ENCODE measurements around the gene GMDS.
A peak's percentile ranks its signal among the peaks of the same experiment; 100 is the strongest.
"Not testable (repeated sequence)": the region's sequence is repeated elsewhere in the genome, so short reads cannot be mapped to it uniquely, and the experiment has no call there.

The GMDS gene

DNA sequence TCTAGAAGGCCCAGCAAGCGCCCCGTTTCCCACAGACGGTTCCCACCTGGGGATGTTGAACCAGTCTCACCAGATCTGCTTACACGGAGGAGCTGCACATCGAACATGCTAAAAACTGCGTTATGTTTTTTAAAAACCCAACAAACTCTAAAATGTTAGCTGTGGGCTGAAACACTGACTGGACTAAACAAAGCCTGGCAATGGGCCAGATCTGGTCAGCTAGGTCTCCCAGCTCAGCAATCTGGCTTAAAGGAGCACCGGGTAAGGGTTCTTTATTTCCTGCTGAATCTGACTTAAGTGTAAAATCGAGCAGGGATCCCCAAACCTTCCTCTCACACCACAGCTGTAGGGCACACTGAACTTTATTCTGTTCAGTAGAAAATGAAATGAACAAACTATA is 478.8 kb downstream of the GMDS start:
- in situ Hi-C loops (cut with MboI; ENCODE audit: low sequenced_read_pairs): no loop called here
- Histone ChIP-seq H3K4me1 (peaks cover 29% of the 10 kb centered on the region), H3K27me3 (ENCODE audit: low read depth) (no peaks in the 10 kb centered on the region), H3K36me3 (replicated peaks) (no peaks in the 10 kb centered on the region), H3K4me3 (no peak overlapping the region), H3K9me3 (no peaks in the 10 kb centered on the region)
- peak in 1 of 2 experiments; percentile 35 for DNase-seq (ENCODE audit: low spot score in 2 of 2)

DNA sequence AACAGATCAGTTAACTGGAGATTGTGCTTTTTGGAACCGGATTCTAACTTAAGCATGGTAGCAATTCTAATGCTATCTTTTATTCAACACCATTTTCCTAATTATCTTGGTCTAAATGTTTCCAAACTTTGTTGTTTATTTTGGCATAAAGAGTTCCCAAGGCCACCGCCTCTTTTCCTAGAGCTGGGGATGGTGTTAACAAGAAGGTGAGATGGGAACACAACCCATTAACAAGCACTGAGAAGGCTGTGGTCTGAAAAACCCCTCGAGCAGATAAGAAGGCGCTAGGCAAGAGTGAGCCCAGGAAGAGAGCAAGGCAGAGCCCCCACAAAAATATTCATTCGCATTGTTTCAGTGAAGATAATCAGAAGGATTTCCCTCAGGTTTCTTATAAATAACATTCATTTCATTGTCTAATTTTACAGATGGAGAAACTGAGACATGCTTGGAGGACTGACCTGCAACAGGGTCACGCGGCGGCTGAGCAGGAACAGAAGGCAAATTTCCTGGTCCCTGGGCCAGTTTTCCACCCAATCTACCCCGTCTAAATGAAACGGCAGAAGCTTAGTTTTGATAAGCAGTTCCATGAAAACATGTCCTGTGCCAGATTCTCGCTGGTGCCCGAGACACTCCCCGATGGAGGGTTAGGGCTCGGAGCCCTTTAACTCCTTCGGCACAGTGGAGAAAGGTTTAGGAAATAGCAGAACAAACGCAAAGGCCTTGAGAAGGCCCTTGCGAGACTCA is 480.1 kb downstream of the GMDS start:
- in situ Hi-C loops (cut with MboI; ENCODE audit: low sequenced_read_pairs): no loop called here
- peaks cover 29% of the 10 kb centered on the region for H3K4me1 ChIP-seq
- no peaks in the 10 kb centered on the region for H3K9me3 ChIP-seq
- no peak overlapping the region for H3K4me3 ChIP-seq
- DNase-seq (ENCODE audit: low spot score in 2 of 2): no peak
- no peaks in the 10 kb centered on the region for H3K36me3 ChIP-seq (replicated peaks)
- no peaks in the 10 kb centered on the region for H3K27me3 ChIP-seq (ENCODE audit: low read depth)

DNA sequence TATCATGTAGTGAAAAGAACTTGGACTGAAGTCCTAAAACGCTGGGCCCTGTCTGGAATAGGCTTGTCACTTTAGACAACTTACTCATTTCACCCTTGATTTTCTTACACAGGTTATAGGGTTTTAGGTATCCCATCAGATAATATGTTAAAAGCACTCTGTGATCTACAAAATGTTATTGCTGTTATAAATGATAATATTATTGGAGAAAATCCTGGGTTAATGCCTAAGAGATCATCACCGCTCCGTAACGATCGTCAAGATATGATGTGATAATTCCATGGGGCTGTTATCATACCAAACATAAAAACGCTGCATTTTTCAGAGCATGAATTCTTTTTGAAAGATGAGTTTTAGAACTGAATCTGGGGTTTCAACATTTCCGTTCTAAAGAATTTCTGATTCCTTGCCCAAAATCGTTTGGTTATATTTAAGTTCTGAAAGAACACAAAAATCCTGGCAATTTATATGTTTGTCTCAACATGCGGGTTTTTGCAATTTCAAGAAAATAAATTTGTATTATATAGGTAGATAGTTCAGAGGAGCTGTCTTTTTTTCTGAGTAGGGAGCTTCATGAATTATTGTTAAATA is 480.9 kb downstream of the GMDS start:
- no peaks in the 10 kb centered on the region for H3K27me3 ChIP-seq (ENCODE audit: low read depth)
- in situ Hi-C loops (cut with MboI; ENCODE audit: low sequenced_read_pairs): no loop called here
- H3K9me3 ChIP-seq: no peaks in the 10 kb centered on the region
- no peak for DNase-seq (ENCODE audit: low spot score in 2 of 2)
- no peak overlapping the region for H3K4me3 ChIP-seq
- peaks cover 29% of the 10 kb centered on the region for H3K4me1 ChIP-seq
- H3K36me3 ChIP-seq (replicated peaks): no peaks in the 10 kb centered on the region

DNA sequence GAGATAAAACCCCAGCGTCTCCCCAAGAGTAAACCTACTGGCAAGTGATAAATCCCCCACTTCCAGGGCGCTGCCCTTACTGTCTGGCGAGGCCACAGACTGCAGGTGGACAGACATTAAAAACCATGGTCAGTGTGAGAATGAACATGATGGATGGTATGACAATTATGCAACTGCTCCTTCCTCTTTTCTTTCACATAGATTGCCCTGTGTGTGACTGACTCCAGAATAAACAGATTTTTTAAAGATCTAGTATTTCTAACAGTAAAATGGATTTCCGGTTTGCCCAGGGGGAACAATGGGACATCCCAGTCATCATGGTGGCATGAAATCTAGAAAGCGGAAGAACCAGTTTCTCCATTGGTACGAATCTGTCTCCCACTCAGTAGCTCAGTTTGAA is 482.0 kb downstream of the GMDS start:
- Histone ChIP-seq H3K4me1 (peaks cover 29% of the 10 kb centered on the region), H3K36me3 (replicated peaks) (no peaks in the 10 kb centered on the region), H3K4me3 (no peak overlapping the region), H3K27me3 (ENCODE audit: low read depth) (no peaks in the 10 kb centered on the region), H3K9me3 (no peaks in the 10 kb centered on the region)
- no peak for DNase-seq (ENCODE audit: low spot score in 2 of 2)
- in situ Hi-C loops (cut with MboI; ENCODE audit: low sequenced_read_pairs): no loop called here

DNA sequence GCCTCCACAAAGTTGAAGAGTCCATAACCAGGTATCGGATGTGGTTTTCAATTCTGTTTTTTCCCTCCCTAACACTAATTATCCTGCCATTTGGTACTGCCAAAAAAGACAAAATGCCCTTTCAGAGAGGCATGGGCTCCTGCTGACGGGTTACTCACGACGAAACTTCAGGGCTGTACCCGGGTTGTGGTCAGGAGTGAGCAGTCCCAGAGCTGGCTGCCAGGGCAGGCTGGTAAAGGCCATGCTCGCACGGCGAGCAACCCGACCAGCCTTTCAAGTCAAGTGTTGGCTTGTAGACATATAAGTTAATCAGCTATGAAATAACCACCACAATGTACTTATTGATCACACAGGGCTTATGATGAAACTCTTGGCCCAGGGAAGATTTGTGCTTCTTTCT is 483.2 kb downstream of the GMDS start:
- H3K27me3 ChIP-seq (ENCODE audit: low read depth): no peaks in the 10 kb centered on the region
- no peak for DNase-seq (ENCODE audit: low spot score in 2 of 2)
- H3K4me3 ChIP-seq: no peak overlapping the region
- H3K4me1 ChIP-seq: peaks cover 21% of the 10 kb centered on the region
- no peaks in the 10 kb centered on the region for H3K9me3 ChIP-seq
- no peaks in the 10 kb centered on the region for H3K36me3 ChIP-seq (replicated peaks)
- in situ Hi-C loops (cut with MboI; ENCODE audit: low sequenced_read_pairs): no loop called here

DNA sequence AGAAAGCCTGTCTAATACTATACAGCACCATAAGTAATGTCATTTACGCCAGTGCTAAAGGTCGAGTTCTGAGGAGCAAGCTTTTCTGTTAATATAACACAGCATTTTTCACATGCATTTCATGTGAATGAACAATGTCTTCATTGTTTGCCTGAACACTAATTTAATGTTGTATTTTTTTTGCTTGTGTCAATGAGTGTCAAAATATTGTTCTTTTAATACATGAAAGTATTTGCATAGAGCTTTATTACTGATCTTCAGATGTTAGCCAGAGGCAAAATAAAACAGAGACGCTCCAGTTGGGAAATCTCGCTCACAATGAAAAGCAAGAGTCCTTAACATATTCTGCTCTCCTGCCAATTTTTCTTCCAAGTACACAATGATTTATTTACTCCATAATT is 483.9 kb downstream of the GMDS start:
- in situ Hi-C loops (cut with MboI; ENCODE audit: low sequenced_read_pairs): no loop called here

DNA sequence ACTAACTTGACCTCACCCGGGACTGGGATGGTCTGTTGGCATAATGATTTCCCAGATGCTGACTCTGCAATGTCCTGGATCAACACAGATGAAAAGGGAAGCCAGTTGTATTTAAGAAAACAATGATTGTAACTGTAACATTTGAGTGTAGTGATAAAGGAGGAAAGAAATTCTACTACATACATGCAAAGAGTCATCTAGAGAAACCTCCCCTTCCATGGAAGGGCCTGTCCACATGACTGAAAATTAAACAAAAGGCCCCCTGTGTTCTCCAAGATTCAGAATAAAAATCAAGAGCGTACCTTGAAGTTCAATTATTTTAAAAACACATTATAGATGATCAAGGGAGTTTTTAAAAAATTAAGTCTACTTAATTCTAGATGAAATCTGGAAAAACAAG is 484.5 kb downstream of the GMDS start:
- H3K4me3 ChIP-seq: no peak overlapping the region
- no peaks in the 10 kb centered on the region for H3K9me3 ChIP-seq
- in situ Hi-C loops (cut with MboI; ENCODE audit: low sequenced_read_pairs): no loop called here
- no peaks in the 10 kb centered on the region for H3K27me3 ChIP-seq (ENCODE audit: low read depth)
- no peaks in the 10 kb centered on the region for H3K36me3 ChIP-seq (replicated peaks)
- no peak for DNase-seq (ENCODE audit: low spot score in 2 of 2)
- H3K4me1 ChIP-seq: peaks cover 21% of the 10 kb centered on the region

More for the DNA sequence above, 483.9 kb downstream of the GMDS start:
- peaks cover 17% of the 10 kb centered on the region for H3K4me1 ChIP-seq
- no peaks in the 10 kb centered on the region for H3K27me3 ChIP-seq (ENCODE audit: low read depth)
- H3K9me3 ChIP-seq: no peaks in the 10 kb centered on the region
- no peak overlapping the region for H3K4me3 ChIP-seq
- DNase-seq (ENCODE audit: low spot score in 2 of 2): peak; percentile 31 to 88
- no peaks in the 10 kb centered on the region for H3K36me3 ChIP-seq (replicated peaks)

DNA sequence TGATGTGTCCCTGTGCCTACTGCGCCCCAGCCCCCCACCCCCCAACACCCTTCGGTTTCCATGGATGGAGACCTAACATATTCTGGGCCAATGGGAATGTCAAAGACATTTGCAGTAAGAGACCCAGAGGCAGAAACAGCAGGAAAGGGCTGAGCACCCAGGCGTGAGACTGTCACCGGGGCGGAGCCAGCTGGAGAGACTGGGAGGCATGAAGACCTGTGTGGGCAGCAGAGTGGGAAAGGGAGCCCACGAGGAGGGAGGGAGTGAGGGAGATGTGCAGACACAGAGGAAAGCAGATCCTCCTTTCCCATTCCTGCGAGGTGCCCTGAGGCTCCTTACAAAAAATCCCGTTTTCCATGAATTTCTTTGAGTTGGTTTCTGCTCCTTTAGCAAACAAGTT is 485.5 kb downstream of the GMDS start:
- H3K36me3 ChIP-seq (replicated peaks): no peaks in the 10 kb centered on the region
- H3K4me1 ChIP-seq: peaks cover 22% of the 10 kb centered on the region
- DNase-seq (ENCODE audit: low spot score in 2 of 2): no peak
- no peaks in the 10 kb centered on the region for H3K27me3 ChIP-seq (ENCODE audit: low read depth)
- no peaks in the 10 kb centered on the region for H3K9me3 ChIP-seq
- H3K4me3 ChIP-seq: no peak overlapping the region
- in situ Hi-C loops (cut with MboI; ENCODE audit: low sequenced_read_pairs): no loop called here

DNA sequence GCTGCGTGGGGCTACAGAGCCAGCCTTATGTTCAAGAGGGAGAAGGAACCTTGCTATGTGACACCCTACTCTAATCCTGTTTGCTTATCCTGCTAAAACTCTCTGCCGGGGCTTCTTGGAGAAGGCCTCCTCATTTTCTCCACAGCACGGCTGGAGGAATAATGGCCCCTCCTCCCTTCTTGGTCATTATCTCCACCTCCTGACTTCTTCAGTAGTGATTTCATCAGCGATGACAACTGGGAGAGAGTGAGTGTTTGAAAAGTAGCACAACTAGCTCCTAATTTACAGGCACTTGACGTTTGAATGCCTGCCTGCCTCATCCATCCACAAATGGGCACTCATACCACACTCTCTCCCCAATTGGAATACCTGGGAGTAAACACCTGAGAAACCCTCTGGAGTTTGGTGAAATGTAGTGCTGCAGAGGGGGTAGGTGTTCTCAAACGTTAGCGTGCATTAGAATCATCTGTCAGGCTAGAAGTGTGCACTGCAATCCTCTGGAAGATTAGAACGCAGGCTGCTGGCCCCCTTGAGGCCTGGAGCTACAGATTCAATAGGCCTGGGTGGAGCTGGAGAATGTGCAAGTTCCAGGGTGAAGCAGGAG is 487.2 kb downstream of the GMDS start:
- Histone ChIP-seq H3K4me1 (peaks cover 22% of the 10 kb centered on the region), H3K36me3 (replicated peaks) (no peaks in the 10 kb centered on the region), H3K4me3 (no peak overlapping the region), H3K27me3 (ENCODE audit: low read depth) (no peaks in the 10 kb centered on the region), H3K9me3 (no peaks in the 10 kb centered on the region)
- in situ Hi-C loops (cut with MboI; ENCODE audit: low sequenced_read_pairs): no loop called here
- DNase-seq (ENCODE audit: low spot score in 2 of 2): no peak

DNA sequence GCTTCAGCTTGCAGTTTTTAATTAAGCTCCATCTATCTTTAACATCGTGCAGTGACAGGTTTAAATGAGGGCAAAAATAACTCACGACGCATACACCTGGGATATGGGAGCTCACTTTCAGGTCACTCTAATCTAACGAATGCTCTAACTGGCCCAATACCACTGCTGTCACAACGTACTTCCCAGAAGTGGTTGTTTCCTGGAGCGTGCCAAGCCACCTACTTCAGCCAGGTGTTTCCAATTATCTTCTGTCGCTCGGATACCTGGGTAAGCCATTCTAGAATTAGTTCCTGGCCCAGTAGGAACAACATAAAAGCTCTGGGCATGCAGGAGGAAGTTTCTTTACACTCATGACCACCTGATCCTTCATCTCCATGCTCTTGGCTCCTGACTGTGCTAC is 488.3 kb downstream of the GMDS start:
- in situ Hi-C loops (cut with MboI; ENCODE audit: low sequenced_read_pairs): no loop called here
- no peaks in the 10 kb centered on the region for H3K27me3 ChIP-seq (ENCODE audit: low read depth)
- no peak overlapping the region for H3K4me3 ChIP-seq
- H3K9me3 ChIP-seq: no peaks in the 10 kb centered on the region
- H3K36me3 ChIP-seq (replicated peaks): no peaks in the 10 kb centered on the region
- peaks cover 22% of the 10 kb centered on the region for H3K4me1 ChIP-seq
- DNase-seq (ENCODE audit: low spot score in 2 of 2): no peak

DNA sequence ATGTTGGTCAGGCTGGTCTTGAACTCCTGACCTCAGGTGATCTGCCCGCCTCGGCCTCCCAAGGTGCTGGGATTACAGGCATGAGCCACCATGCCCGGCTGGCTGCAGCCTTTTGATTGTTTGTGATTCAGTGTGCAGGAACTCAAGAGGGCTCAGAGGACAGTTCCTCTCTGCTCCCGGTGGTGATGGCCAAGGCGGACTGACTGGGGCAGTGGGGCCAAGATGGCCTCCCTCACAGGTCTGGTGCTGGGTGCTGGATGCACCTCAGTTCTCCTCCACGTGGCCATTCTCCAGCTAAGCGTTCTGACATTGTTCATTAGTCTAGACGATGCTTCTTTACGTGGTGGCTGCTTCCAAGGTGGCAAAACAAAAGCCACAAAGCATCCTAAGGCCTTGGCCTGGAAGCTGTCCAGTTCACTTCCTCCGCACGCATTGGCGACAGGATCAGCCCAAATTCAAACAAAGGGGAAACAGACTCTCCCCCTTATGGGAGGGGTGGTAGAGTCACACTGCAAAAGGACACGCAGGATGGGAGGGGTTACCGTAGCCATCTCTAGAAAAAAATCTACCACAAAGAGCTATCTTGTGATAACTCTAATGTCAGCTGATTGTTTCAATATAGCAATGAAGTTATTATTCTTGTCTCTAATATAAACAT is 488.8 kb downstream of the GMDS start:
- Histone ChIP-seq H3K27me3 (ENCODE audit: low read depth) (no peaks in the 10 kb centered on the region), H3K9me3 (no peaks in the 10 kb centered on the region), H3K4me3 (no peak overlapping the region), H3K36me3 (replicated peaks) (no peaks in the 10 kb centered on the region), H3K4me1 (peaks cover 17% of the 10 kb centered on the region)
- no peak for DNase-seq (ENCODE audit: low spot score in 2 of 2)
- in situ Hi-C loops (cut with MboI; ENCODE audit: low sequenced_read_pairs): no loop called here

DNA sequence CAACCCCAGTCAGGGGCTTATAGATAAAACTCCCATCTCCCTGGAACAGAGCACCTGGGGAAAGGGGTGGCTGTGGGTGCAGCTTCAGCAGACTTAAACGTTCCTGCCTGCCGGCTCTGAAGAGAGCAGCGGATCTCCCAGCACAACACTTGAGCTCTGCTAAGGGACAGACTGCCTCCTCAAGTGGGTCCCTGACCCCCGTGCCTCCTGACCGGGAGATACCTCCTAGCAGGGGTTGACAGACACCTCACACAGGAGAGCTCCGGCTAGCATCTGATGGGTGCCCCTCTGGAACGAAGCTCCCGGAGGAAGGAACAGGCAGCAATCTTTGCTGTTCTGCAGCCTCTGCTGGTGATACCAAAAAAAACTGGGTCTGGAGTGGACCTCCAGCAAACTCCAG is 494.3 kb downstream of the GMDS start:
- H3K27me3 ChIP-seq (ENCODE audit: low read depth); H3K9me3 ChIP-seq; H3K36me3 ChIP-seq (replicated peaks); in situ Hi-C loops (cut with MboI; ENCODE audit: low sequenced_read_pairs); DNase-seq (ENCODE audit: low spot score in 2 of 2); H3K4me3 ChIP-seq; H3K4me1 ChIP-seq: not testable (repeated sequence)

DNA sequence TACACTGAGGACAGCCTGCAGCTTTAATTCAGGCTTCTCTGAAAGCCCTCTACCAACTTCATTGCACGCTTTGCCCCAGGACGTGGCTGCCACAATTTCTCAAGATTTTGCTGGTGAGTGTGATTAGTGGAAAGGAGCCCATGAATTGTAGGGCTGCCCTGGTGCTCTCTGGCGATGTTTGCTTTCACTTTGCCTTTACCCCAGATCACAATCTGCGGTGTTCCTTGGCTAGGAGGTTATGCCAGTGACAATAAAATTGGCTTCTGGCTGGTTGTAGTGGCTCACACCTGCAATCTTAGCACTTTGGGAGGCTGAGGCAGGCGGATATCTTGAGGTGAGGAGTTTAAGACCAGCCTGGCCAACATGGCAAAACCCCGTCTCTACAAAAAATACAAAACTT is 496.4 kb downstream of the GMDS start:
- Histone ChIP-seq H3K36me3 (replicated peaks) (no peaks in the 10 kb centered on the region), H3K9me3 (no peaks in the 10 kb centered on the region), H3K4me3 (no peak overlapping the region), H3K27me3 (ENCODE audit: low read depth) (no peaks in the 10 kb centered on the region), H3K4me1 (peaks cover 7% of the 10 kb centered on the region)
- in situ Hi-C loops (cut with MboI; ENCODE audit: low sequenced_read_pairs): no loop called here
- DNase-seq (ENCODE audit: low spot score in 2 of 2): no peak

DNA sequence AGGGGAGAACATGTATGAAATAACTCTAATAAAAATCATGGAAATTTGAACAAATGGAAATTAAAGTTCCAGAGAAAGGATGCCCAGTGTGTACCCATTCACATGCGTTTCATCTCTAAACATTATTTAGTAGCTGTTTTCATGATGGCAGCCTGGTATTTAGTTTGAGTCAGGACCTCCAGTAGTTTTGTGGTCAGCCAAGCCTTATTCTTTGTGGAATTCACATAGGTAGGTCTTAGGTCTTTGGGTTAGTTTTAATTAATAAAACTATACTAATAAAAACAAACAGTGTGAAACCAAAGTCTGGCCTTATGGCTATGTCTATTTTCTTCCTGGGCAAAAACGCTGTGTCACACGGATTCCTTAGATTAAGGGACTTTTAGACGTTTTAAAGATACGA is 497.9 kb downstream of the GMDS start:
- no peak for DNase-seq (ENCODE audit: low spot score in 2 of 2)
- peaks cover 7% of the 10 kb centered on the region for H3K4me1 ChIP-seq

More for the DNA sequence above, 497.9 kb downstream of the GMDS start:
- H3K36me3 ChIP-seq (replicated peaks): no peaks in the 10 kb centered on the region
- no peak overlapping the region for H3K4me3 ChIP-seq
- H3K27me3 ChIP-seq (ENCODE audit: low read depth): no peaks in the 10 kb centered on the region
- in situ Hi-C loops (cut with MboI; ENCODE audit: low sequenced_read_pairs): no loop called here
- no peaks in the 10 kb centered on the region for H3K9me3 ChIP-seq
